ENCODE measurements around the gene ZNF768.
A peak's percentile ranks its signal among the peaks of the same experiment; 100 is the strongest.
"Not testable (repeated sequence)": the region's sequence is repeated elsewhere in the genome, so short reads cannot be mapped to it uniquely, and the experiment has no call there.

Gene ZNF768

DNA sequence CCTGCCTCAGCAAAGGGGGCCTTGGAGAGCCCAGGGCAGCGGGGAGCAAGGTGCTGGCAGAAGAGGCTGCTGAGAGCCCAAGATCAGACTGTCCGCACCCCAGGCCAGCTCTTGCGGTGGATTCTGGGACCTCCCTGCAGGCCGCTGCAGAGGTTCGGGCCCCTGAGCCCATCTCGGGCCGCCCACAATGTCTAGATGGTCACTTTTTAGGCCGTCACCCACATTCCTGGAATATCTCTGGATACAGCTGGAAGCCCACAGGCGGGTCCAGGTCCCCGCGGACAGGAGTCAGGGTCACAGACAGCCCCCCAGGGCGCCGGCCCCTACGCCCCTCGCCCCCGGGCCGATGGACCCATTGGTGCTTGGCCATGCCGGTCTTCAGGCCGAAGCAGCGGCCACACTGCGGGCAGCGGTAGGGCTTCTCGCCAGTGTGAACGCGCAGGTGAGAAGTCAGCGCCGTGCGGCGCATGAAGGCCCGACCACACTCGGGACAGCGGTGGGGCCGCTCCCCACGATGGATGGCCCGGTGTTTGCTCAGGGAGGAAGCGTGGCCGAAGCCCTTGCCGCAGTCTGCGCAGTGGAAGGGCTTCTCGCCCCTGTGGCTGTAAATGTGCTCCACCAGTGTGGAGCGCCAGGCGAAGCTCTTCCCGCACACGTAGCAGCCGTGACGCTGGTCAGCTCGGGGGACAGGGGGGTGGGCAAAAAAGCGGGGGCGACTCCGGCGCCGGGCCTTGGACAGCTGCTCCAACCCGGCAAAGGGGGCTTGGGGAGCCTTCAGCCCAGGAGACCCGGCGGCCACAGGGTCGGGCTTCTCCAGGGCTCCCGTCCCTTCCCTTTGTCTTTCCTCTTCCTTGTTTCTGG, 6.1 kb upstream of the ZNF768 start:
- ATAC-seq, result no peak

DNA sequence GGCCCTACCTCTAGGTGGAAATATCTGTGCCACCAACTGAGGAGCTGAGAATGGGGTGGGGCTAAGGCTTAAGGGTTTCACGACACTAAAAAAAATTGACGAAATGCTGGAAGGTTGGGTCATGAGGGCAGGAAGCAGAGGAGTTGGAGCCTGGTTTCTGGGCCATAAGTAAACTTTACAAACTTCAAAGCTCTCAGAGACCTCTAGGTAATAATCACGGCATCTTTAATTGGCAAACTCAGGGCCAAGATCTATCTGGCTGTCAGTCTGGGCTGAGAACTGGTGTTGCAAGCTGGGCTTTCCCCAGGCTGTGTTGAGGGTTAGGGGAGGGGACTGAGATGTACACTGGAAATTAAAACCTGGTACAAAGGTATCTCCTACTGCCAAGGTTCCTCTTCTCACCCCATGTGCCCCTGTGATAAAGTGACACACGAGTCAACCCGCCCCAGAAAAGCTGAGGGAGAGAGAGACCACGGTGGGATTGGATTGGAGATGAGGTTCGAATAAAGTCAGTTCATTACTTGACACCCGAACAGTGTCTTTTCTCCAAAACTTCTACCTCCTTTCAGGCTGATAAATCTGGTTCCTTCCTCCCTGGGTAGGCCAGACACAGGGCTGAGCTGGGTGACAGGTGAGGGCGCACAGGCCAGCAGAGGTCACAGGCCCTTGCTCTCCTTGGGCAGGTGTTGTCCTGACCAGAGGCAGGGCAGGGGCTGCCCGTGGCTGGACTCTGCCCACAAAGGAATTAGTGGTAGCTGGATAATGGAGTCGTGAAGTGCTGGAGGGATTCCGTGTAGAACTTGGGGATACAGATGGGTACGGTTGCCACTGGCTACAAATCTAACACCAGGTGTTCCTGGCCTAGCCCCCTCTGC, 4.0 kb upstream of the ZNF768 start:
- ATAC-seq, result no peak

- ATAC-seq, result no peak
Observed at GRCh38 chr16:30528799-30529457, 2.6 kb upstream of the ZNF768 start.

DNA sequence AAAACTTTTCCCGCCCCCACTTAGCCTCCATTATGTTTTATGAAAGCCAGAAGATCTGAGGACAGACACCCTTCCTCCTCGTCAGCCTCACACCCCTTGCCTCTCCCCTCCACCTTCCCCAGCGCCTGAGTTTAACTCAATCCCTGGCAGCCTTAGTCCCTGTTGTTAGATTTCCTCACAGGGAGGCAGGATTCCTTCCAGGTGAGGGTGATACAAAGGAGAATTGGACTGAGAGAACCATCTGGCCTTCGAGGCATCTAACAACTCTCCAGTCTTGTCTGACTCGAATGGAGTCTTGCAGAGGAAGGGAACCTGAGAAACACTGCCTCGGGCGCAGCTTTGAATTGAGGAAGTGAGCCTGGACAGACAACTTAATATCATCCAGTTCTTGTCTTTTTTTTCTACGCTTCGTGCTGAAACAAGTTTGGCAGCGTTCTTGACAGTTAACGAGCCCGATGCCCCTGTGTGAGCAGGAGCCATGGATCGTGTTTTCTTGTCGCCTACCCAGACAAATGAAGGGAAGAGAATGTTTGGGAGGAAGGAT, 1.3 kb upstream of the ZNF768 start:
- ATAC-seq, result no peak

GRCh38 chr16:30526823-30527634, 663 bp upstream of the ZNF768 start:
- ATAC-seq, result peak; percentile 90 to 92

DNA sequence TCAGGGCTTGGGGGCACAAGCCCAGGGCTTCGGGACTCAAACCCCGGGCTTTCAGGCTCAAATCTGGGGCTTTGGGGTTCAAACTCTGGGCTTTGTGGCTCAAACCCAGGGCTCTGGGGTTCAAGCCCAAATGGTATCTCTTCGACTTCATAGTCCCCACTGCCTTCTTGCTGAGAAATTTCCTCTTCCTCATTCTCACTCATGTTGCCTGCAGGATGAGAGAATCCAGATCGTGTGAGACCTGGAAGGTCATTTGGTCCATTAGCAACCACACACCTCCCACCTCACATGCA, 576 bp downstream of the ZNF768 start:
- ATAC-seq, result no peak

- no peak for ATAC-seq
Observed at GRCh38 chr16:30524575-30525568, 1.5 kb downstream of the ZNF768 start.

- ATAC-seq, result no peak
Observed at GRCh38 chr16:30523768-30524574, 2.4 kb downstream of the ZNF768 start.

DNA sequence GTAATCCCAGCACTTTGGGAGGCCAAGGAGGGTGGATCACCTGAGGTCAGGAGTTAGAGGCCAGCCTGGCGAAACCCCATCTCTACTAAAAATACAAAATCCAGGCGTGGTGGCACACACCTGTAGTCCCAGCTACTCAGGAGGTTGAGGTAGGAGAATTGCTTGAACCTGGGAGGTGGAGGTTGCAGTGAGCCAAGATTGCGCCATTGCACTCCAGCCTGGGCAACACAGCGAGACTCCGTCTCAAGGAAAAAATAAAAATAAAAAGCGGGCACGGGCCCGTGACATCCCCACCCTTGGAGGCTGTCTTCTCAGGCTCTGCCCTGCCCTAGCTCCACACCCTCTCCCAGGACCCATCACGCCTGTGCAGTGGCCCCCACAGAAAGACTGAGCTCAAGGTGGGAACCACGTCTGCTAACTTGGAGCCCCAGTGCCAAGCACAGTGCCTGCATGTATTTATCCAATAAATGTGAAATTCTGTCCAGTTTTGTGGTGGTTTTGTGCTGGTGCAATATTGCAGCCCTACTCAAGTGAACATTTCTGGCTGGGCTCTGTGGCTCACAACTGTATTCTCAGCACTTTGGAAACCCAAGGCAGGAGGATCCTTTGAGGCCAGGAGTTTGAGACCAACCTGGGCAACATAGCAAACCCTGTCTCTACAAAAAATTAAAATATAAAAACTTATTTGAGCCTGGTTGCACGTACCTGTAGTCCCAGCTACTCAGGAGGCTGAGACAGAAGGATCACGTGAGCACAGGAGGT, 3.5 kb downstream of the ZNF768 start:
- ATAC-seq, result not testable (repeated sequence)

- no peak for ATAC-seq
Observed at GRCh38 chr16:30521873-30522641, 4.3 kb downstream of the ZNF768 start.

DNA sequence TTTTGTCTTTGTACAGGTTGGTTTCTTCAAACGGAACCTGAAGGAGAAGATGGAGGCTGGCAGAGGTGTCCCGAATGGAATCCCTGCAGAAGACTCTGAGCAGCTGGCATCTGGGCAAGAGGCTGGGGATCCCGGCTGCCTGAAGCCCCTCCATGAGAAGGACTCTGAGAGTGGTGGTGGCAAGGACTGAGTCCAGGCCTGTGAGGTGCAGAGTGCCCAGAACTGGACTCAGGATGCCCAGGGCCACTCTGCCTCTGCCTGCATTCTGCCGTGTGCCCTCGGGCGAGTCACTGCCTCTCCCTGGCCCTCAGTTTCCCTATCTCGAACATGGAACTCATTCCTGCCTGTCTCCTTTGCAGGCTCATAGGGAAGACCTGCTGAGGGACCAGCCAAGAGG, 4.9 kb downstream of the ZNF768 start:
- ATAC-seq, result no peak

DNA sequence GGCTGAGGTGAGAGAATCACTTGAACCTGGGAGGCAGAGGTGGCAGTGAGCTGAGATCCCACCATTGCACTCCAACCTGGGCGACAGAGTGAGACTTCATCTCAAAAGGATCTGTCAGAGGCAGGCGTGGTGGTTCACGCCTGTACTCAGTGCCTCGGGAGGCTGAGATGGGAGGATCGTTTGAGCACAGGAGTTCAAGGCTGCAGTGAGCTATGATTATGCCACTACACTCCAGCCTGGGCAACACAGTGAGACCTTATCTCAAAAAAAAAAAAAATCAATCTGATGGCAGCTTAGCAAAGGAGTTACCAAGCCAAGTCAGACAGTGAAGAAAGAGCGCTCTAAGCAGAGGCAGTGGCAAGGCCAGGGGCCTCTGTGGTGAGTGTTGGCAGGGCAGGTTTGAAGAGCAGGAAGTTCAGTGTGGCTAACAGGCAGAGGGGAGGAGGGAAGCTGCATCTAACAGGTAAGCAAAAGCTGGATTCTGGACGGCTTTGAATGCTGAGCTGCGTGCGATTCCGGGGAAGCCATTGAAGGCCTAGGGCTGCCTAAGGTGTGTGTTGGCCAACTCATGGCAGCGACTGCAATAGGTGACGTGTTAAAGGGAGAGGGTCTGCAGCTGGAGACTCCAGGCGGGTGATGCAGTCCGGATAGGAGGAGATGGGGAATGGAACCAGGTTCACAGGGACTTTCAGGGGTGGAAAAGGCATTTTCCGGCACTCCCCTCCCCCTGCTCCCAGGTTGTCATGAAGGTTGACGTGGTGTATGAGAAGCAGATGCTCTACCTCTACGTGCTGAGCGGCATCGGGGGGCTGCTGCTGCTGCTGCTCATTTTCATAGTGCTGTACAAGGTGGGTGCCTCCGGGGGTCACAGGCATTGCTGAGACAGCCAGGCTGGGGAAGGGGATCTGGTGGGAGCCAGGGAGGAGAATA, 7.0 kb downstream of the ZNF768 start:
- ATAC-seq, result no peak

DNA sequence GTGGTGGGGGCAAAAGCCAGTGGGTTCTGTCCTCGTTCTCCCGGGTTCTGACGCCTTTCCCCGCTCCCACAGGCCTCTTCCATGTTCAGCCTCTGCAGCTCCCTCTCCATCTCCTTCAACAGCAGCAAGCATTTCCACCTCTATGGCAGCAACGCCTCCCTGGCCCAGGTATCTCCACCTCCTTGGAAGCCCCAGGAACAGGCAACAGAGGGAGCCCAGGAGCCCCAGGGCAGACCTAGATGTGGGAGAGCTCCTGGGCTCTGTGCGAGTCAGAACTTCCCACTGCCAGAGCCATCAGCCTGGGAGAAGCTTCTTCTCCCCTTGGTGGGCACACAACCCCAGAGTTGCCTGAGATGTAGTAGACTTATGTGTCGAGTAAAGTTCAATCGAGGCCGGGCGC, 7.8 kb downstream of the ZNF768 start:
- ATAC-seq, result no peak

- ATAC-seq, result no peak
Observed at GRCh38 chr16:30515275-30515674, 11.1 kb downstream of the ZNF768 start.

DNA sequence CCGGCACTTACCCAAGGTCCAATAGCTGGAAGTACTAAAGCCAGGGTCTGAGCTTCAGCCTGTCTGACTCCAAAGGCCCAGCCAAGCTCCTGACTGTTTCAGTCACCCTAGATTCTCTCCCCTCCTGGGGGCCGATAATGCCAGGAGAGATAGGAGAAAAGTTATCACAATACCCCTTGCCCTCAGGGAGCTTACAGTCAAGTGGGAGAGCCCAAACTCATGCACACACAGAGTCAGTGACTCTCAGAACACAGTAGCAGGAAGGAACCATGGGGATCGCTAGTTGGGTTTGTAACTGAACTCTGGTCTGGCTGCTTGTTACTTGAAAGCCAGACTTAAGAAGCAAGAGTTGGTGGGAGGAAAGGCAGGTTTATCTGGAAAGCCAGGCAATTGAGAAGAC, 14.9 kb downstream of the ZNF768 start:
- no peak for ATAC-seq

- no peak for ATAC-seq
Observed at GRCh38 chr16:30510376-30510938, 15.9 kb downstream of the ZNF768 start.

Measured in activated CD4-positive, CD25-positive, alpha-beta regulatory T cell treated with anti-CD3 and anti-CD28 coated beads, Interleukin-2, amount 50 U/mL, for 24 hours (primary cell).